ENCODE data around the gene OTUD3.

Gene OTUD3

DNA sequence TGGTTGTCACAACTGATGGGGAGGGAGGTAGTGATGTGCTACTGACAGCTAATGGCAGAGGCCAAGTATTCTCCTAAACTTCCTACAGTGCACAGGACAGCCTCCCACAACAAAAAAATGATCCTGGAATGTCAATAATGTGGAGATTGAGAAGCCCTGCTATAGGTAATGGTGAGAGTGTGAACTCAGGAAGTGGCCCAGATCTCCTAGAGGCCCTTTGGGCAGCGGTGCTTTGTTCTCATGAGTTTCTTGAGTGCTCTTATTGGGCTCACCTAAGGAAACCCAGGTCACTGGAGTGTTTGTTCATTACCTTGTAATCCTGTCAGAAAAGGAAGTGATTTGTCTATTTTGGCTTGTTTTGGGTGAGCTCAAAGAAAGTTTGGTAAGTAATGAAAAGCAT, 5.9 kb downstream of the OTUD3 start:
- Histone ChIP-seq H3K9me2 (replicated peaks; ENCODE audit: control insufficient read depth, low read length) (no peaks in the 10 kb centered on the region), H3K79me2 (ENCODE audit: control insufficient read depth, low read length) (peaks cover 71% of the 10 kb centered on the region), H3K36me3 (ENCODE audit: control insufficient read depth, low read length) (peaks cover 32% of the 10 kb centered on the region), H3K27ac (ENCODE audit: low read depth, low read length) (no peak overlapping the region), H3K4me3 (ENCODE audit: low read length) (no peak overlapping the region), H3K27me3 (ENCODE audit: control insufficient read depth, low read length) (no peaks in the 10 kb centered on the region), H3K4me1 (ENCODE audit: control insufficient read depth, low read length) (peaks cover 12% of the 10 kb centered on the region), H3K4me2 (ENCODE audit: low read length) (no peak overlapping the region), H3F3A (ENCODE audit: control insufficient read depth, insufficient read depth) (no peaks in the 10 kb centered on the region), H3K9me3 (ENCODE audit: control insufficient read depth, insufficient read depth, low read length) (no peaks in the 10 kb centered on the region), H4K20me1 (ENCODE audit: control insufficient read depth, insufficient read depth, low read depth, low read length) (peaks cover 10% of the 10 kb centered on the region)
- TF ChIP-seq EZH2phosphoT487 (IDR thresholded peaks at IDR 0.05; ENCODE audit: borderline replicate concordance, low read length) = no peak
- TF ChIP-seq, protein P1, sequence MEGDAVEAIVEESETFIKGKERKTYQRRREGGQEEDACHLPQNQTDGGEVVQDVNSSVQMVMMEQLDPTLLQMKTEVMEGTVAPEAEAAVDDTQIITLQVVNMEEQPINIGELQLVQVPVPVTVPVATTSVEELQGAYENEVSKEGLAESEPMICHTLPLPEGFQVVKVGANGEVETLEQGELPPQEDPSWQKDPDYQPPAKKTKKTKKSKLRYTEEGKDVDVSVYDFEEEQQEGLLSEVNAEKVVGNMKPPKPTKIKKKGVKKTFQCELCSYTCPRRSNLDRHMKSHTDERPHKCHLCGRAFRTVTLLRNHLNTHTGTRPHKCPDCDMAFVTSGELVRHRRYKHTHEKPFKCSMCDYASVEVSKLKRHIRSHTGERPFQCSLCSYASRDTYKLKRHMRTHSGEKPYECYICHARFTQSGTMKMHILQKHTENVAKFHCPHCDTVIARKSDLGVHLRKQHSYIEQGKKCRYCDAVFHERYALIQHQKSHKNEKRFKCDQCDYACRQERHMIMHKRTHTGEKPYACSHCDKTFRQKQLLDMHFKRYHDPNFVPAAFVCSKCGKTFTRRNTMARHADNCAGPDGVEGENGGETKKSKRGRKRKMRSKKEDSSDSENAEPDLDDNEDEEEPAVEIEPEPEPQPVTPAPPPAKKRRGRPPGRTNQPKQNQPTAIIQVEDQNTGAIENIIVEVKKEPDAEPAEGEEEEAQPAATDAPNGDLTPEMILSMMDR (IDR thresholded peaks at IDR 0.05; ENCODE audit: low read depth, low read length, poor library complexity, severe bottlenecking) = no peak

- no peaks in the 10 kb centered on the region for H3F3A ChIP-seq (ENCODE audit: control insufficient read depth, insufficient read depth)
- TF ChIP-seq, protein P1 (IDR thresholded peaks at IDR 0.05; ENCODE audit: low read depth, low read length, poor library complexity, severe bottlenecking) = no peak
- no peak for TF ChIP-seq EZH2phosphoT487 (IDR thresholded peaks at IDR 0.05; ENCODE audit: borderline replicate concordance, low read length)
- no peak overlapping the region for H3K27ac ChIP-seq (ENCODE audit: low read depth, low read length)
- peaks cover 55% of the 10 kb centered on the region for H3K79me2 ChIP-seq (ENCODE audit: control insufficient read depth, low read length)
- peaks cover 3% of the 10 kb centered on the region; the same call in 1 of the 2 replicates for H4K20me1 ChIP-seq (ENCODE audit: control insufficient read depth, insufficient read depth, low read depth, low read length)
- no peak overlapping the region for H3K4me2 ChIP-seq (ENCODE audit: low read length)
- no peaks in the 10 kb centered on the region for H3K4me1 ChIP-seq (ENCODE audit: control insufficient read depth, low read length)
- no peak overlapping the region for H3K4me3 ChIP-seq (ENCODE audit: low read length)
- H3K9me3 ChIP-seq (ENCODE audit: control insufficient read depth, insufficient read depth, low read length) = no peaks in the 10 kb centered on the region
- peaks cover 46% of the 10 kb centered on the region for H3K36me3 ChIP-seq (ENCODE audit: control insufficient read depth, low read length)
- no peaks in the 10 kb centered on the region for H3K27me3 ChIP-seq (ENCODE audit: control insufficient read depth, low read length)
- H3K9me2 ChIP-seq (replicated peaks; ENCODE audit: control insufficient read depth, low read length) = no peaks in the 10 kb centered on the region
Measured at GRCh38 chr1:19889656-19890055, 7.5 kb downstream of the OTUD3 start.

DNA sequence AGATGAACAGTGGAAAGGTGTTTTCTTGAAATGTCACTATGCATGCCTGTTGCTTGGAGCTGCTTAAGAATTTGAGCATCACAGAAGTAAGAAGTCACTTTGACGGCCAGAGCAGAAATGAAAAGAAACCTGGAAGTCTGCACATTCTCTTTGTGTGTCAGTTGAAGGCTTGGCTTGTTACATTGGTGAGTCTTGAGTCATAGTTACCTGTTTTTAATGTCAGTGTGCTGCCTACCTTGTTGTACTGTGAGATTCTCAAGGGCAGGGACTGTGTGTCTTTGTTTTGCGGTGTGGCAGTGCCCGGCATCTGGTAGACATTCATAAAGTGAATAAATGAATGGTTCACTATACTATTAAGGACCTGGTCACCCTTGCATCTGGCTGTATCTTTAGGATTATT, 9.9 kb downstream of the OTUD3 start:
- no peaks in the 10 kb centered on the region for H3K9me3 ChIP-seq (ENCODE audit: control insufficient read depth, insufficient read depth, low read length)
- H3K27me3 ChIP-seq (ENCODE audit: control insufficient read depth, low read length) = no peaks in the 10 kb centered on the region
- H3K79me2 ChIP-seq (ENCODE audit: control insufficient read depth, low read length) = peaks cover 33% of the 10 kb centered on the region
- H3K36me3 ChIP-seq (ENCODE audit: control insufficient read depth, low read length) = peaks cover 57% of the 10 kb centered on the region
- no peaks in the 10 kb centered on the region for H3K4me1 ChIP-seq (ENCODE audit: control insufficient read depth, low read length)
- no peak overlapping the region for H3K4me3 ChIP-seq (ENCODE audit: low read length)
- peaks cover 3% of the 10 kb centered on the region; the same call in 1 of the 2 replicates for H4K20me1 ChIP-seq (ENCODE audit: control insufficient read depth, insufficient read depth, low read depth, low read length)
- no peaks in the 10 kb centered on the region for H3K9me2 ChIP-seq (replicated peaks; ENCODE audit: control insufficient read depth, low read length)
- H3K27ac ChIP-seq (ENCODE audit: low read depth, low read length) = no peak overlapping the region
- TF ChIP-seq EZH2phosphoT487 (IDR thresholded peaks at IDR 0.05; ENCODE audit: borderline replicate concordance, low read length) = no peak
- TF ChIP-seq, protein P1 (IDR thresholded peaks at IDR 0.05; ENCODE audit: low read depth, low read length, poor library complexity, severe bottlenecking) = no peak
- H3K4me2 ChIP-seq (ENCODE audit: low read length) = no peak overlapping the region
- no peaks in the 10 kb centered on the region for H3F3A ChIP-seq (ENCODE audit: control insufficient read depth, insufficient read depth)
